GM18519 (cell line): Measurements from ENCODE around the gene INPP5J.
"Not testable (repeated sequence)": the region's sequence is repeated elsewhere in the genome, so short reads cannot be mapped to it uniquely, and the experiment has no call there.

Experiments
- ATAC-seq: cut with Tn5 transposase; IDR thresholded peaks from one replicate; pipeline ENCODE4 v1.9.1; 2021; ENCODE audit warnings: mild to moderate bottlenecking, moderate library complexity; ENCODE audit not compliant: unreplicated experiment, low FRiP score

INPP5J gene

GRCh38 chr22:31099841-31100761 is 22.7 kb upstream of the INPP5J start:
- ATAC-seq, result no peak

GRCh38 chr22:31100762-31101525 is 21.8 kb upstream of the INPP5J start:
- no peak for ATAC-seq

- ATAC-seq, result no peak
These were observed 20.2 kb upstream of the INPP5J start for GRCh38 chr22:31102441-31103081.

GRCh38 chr22:31103111-31103510 is 19.7 kb upstream of the INPP5J start:
- no peak for ATAC-seq

- ATAC-seq, result no peak
These were observed 18.7 kb upstream of the INPP5J start for GRCh38 chr22:31103899-31104694.

- ATAC-seq, result no peak
These were observed 17.9 kb upstream of the INPP5J start for GRCh38 chr22:31104869-31105268.

- ATAC-seq, result no peak
These were observed 17.4 kb upstream of the INPP5J start for GRCh38 chr22:31105282-31105929.

- no peak for ATAC-seq
These were observed 16.7 kb upstream of the INPP5J start for GRCh38 chr22:31106001-31106571.

GRCh38 chr22:31106731-31107177 is 16.0 kb upstream of the INPP5J start:
- ATAC-seq, result no peak

- peak; percentile 63 for ATAC-seq
These were observed 15.4 kb upstream of the INPP5J start, which contains the start of gene SELENOM for GRCh38 chr22:31107178-31107893. TSS of gene SELENOM (minus strand) at chr22:31107568. CDS start at chr22:31107505, 63 bp downstream.

GRCh38 chr22:31107894-31108218 is 14.9 kb upstream of the INPP5J start:
- ATAC-seq, result no peak

- not testable (repeated sequence) for ATAC-seq
These were observed 10.1 kb upstream of the INPP5J start for GRCh38 chr22:31112547-31113091.

GRCh38 chr22:31118046-31118820 is 4.5 kb upstream of the INPP5J start:
- ATAC-seq, result no peak

- ATAC-seq, result no peak
These were observed 3.6 kb upstream of the INPP5J start for GRCh38 chr22:31119026-31119717.

GRCh38 chr22:31120230-31120629 is 2.5 kb upstream of the INPP5J start:
- ATAC-seq, result no peak

GRCh38 chr22:31120642-31121041 is 2.1 kb upstream of the INPP5J start:
- no peak for ATAC-seq

- ATAC-seq, result no peak
These were observed 1.4 kb upstream of the INPP5J start for GRCh38 chr22:31121403-31121802.
